ENCODE results near the gene F7. TPM values are rescaled to one million over a fixed set of nuclear protein-coding genes. Genes with fewer than 3 reads are reported as not detected.

F7 gene
- total and polyA plus RNA-seq, 3 experiments from 2014 or later = 0.14 to 0.29 (median 0.22) TPM

- Histone ChIP-seq H3K4me3 (ENCODE audit: low read length) (no peak overlapping the region), H3K36me3 (ENCODE audit: insufficient read depth, low read length) (no peaks in the 10 kb centered on the region), H3K4me1 (ENCODE audit: insufficient read depth, low read length) (no peaks in the 10 kb centered on the region), H3K27ac (ENCODE audit: low read depth, low read length) (no peak overlapping the region), H3K9me3 (ENCODE audit: low read length) (no peaks in the 10 kb centered on the region), H3K27me3 (ENCODE audit: insufficient read depth, low read length, poor library complexity, severe bottlenecking) (no peaks in the 10 kb centered on the region)
- Mint-ChIP-seq H3K27ac (no peak overlapping the region), H3K4me1 (no peaks in the 10 kb centered on the region), H3K27me3 (no peaks in the 10 kb centered on the region), H3K4me3 (no peak overlapping the region), H3K9me3 (no peaks in the 10 kb centered on the region), H3K36me3 (peaks cover 0 to 17% (median 0%) of the 10 kb centered on the region in 3 donors)
- DNase-seq = peak in 1 of 5 donors; percentile 41
- ChIA-PET CTCF (no interaction called here), POLR2A (no interaction called here)
These were observed 23.2 kb upstream of the F7 start for GRCh38 chr13:113082198-113083021.

DNA sequence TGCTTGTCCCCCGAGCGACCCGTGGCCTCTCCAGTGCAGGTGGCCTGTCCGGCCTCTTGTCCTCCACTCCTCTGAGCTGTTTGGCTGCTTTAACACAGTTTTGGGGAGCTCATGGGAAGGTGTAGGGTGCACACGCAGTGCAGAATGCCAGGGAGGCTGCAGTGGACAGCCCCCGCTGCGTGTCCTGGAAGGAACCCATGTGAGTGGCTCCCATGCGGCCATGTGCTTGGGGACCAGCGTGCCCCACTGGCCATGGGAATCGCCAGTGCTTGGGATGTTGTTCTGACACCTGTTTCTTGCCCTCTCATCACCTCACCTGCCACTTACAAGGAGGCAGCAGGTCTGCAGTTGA is 22.6 kb upstream of the F7 start:
- Histone ChIP-seq H3K27ac (ENCODE audit: low read depth, low read length) (no peak overlapping the region), H3K27me3 (ENCODE audit: insufficient read depth, low read length, poor library complexity, severe bottlenecking) (no peaks in the 10 kb centered on the region), H3K4me3 (ENCODE audit: low read length) (no peak overlapping the region), H3K4me1 (ENCODE audit: insufficient read depth, low read length) (no peaks in the 10 kb centered on the region), H3K9me3 (ENCODE audit: low read length) (no peaks in the 10 kb centered on the region), H3K36me3 (ENCODE audit: insufficient read depth, low read length) (no peaks in the 10 kb centered on the region)
- no peaks in the 10 kb centered on the region for H3K9me3 Mint-ChIP-seq
- peaks cover 0 to 19% (median 2%) of the 10 kb centered on the region in 3 donors for H3K36me3 Mint-ChIP-seq
- no peaks in the 10 kb centered on the region for H3K4me1 Mint-ChIP-seq
- ChIA-PET POLR2A (no interaction called here), CTCF (no interaction called here)
- peak in 1 of 5 donors; percentile 13 for DNase-seq
- H3K27me3 Mint-ChIP-seq = no peaks in the 10 kb centered on the region
- H3K4me3 Mint-ChIP-seq = no peak overlapping the region
- H3K27ac Mint-ChIP-seq = no peak overlapping the region

DNA sequence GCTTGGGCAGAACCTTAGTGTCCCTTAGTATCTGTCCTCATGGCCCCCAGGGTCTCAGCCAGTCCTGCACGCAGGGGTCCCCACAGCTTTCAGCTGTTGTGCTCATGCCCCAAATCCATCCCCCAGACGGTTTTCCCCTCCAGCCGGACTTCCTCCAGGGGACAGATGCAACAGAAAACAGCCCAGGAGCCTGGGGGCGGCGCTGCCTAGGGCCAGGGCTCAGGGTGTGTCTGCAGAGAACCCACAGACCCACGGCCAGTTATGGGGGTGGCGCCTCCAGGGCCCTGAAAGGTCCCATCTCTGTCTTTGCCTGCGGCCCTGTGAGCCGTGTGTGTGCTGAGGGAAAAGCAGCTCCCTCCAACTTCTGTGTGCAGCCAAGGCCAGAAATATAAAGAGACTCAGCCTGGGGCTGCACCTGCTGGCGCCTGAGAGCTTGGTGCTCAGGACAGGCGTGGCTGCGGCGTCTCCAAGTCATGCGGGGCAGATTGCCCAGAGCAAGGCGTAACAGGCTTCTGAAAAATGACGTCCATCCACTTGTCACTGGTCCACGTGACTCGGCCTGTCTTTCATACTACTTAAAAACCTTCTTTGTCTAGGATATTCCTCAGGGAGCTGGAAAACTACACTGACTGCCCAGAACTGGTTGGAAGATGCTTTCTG is 22.1 kb upstream of the F7 start:
- H3K27me3 ChIP-seq (ENCODE audit: insufficient read depth, low read length, poor library complexity, severe bottlenecking) = no peaks in the 10 kb centered on the region
- ChIA-PET POLR2A (no interaction called here), CTCF (no interaction called here)
- Mint-ChIP-seq H3K4me3 (no peak overlapping the region), H3K4me1 (no peaks in the 10 kb centered on the region), H3K27ac (peak overlapping the region in 1 of 8 donors; percentile 21), H3K9me3 (no peaks in the 10 kb centered on the region), H3K36me3 (peaks cover 0 to 15% (median 2%) of the 10 kb centered on the region in 3 donors), H3K27me3 (no peaks in the 10 kb centered on the region)
- no peak overlapping the region for H3K4me3 ChIP-seq (ENCODE audit: low read length)
- peak in 1 of 5 donors; percentile 23 for DNase-seq
- no peaks in the 10 kb centered on the region for H3K4me1 ChIP-seq (ENCODE audit: insufficient read depth, low read length)
- H3K9me3 ChIP-seq (ENCODE audit: low read length) = no peaks in the 10 kb centered on the region
- H3K36me3 ChIP-seq (ENCODE audit: insufficient read depth, low read length) = no peaks in the 10 kb centered on the region
- no peak overlapping the region for H3K27ac ChIP-seq (ENCODE audit: low read depth, low read length)

- Histone ChIP-seq H3K36me3 (ENCODE audit: insufficient read depth, low read length) (no peaks in the 10 kb centered on the region), H3K4me1 (ENCODE audit: insufficient read depth, low read length) (no peaks in the 10 kb centered on the region), H3K27ac (ENCODE audit: low read depth, low read length) (no peak overlapping the region), H3K27me3 (ENCODE audit: insufficient read depth, low read length, poor library complexity, severe bottlenecking) (no peaks in the 10 kb centered on the region), H3K4me3 (ENCODE audit: low read length) (no peak overlapping the region), H3K9me3 (ENCODE audit: low read length) (no peaks in the 10 kb centered on the region)
- POLR2A ChIA-PET = no interaction called here
- H3K4me3 Mint-ChIP-seq = no peak overlapping the region
- no peaks in the 10 kb centered on the region for H3K27me3 Mint-ChIP-seq
- H3K9me3 Mint-ChIP-seq = no peaks in the 10 kb centered on the region
- peak overlapping the region in 2 of 8 donors; percentile 40 to 64 for H3K27ac Mint-ChIP-seq
- H3K4me1 Mint-ChIP-seq = no peaks in the 10 kb centered on the region
- CTCF ChIA-PET = no interaction called here
- H3K36me3 Mint-ChIP-seq = peaks cover 0 to 18% (median 4%) of the 10 kb centered on the region in 3 donors
- DNase-seq = peak in 1 of 5 donors; percentile 32
These were observed 21.3 kb upstream of the F7 start for GRCh38 chr13:113084094-113084942.

DNA sequence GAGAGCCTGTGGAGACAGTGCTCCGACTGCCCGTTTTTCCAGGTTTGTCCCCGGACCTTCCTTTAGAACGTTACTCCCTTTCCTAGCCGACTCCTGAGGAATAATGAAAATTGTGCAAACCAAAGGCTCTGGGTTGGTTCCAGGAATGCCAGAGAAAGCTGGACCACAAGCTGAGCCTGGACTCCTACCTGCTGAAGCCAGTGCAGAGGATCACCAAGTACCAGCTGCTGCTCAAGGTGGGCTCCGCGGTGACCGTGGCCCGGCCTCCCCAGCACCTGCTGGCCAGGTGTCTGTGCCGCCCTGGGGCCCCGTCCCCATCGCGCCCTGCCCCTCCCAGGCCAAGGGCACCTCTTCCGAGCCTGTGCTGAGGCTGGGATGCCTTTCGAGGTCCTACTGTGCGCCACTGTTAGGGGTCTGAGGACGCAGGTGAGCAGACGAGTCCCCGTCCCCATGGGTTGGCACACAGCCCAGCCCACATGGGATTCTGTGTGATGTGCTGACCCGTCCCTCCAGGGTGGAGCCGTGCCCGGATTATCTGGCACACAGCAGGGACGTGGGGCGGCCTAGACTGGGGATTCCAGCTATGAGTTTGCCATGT is 20.5 kb upstream of the F7 start:
- Mint-ChIP-seq H3K4me3 (no peak overlapping the region), H3K27ac (no peak overlapping the region), H3K9me3 (no peaks in the 10 kb centered on the region), H3K27me3 (no peaks in the 10 kb centered on the region), H3K4me1 (no peaks in the 10 kb centered on the region), H3K36me3 (peaks cover 0 to 23% (median 4%) of the 10 kb centered on the region in 3 donors)
- Histone ChIP-seq H3K36me3 (ENCODE audit: insufficient read depth, low read length) (no peaks in the 10 kb centered on the region), H3K27ac (ENCODE audit: low read depth, low read length) (no peak overlapping the region), H3K4me1 (ENCODE audit: insufficient read depth, low read length) (no peaks in the 10 kb centered on the region), H3K4me3 (ENCODE audit: low read length) (no peak overlapping the region), H3K9me3 (ENCODE audit: low read length) (no peaks in the 10 kb centered on the region), H3K27me3 (ENCODE audit: insufficient read depth, low read length, poor library complexity, severe bottlenecking) (no peaks in the 10 kb centered on the region)
- POLR2A ChIA-PET = no interaction called here
- CTCF ChIA-PET = no interaction called here
- peak in 1 of 5 donors; percentile 30 for DNase-seq

- no peaks in the 10 kb centered on the region for H3K9me3 ChIP-seq (ENCODE audit: low read length)
- POLR2A ChIA-PET = interaction anchor here (0.6 kb wide), 1 partner anchor 212 kb away, joined by 4 read pairs; no protein-coding TSS in a partner anchor
These were observed 19.4 kb upstream of the F7 start for GRCh38 chr13:113086031-113086750.

More at GRCh38 chr13:113086031-113086750, 19.4 kb upstream of the F7 start:
- Mint-ChIP-seq H3K4me3 (no peak overlapping the region), H3K27me3 (no peaks in the 10 kb centered on the region), H3K27ac (peak overlapping the region in 2 of 8 donors; percentile 60 to 65), H3K9me3 (no peaks in the 10 kb centered on the region), H3K4me1 (no peaks in the 10 kb centered on the region), H3K36me3 (peaks cover 0 to 26% (median 4%) of the 10 kb centered on the region in 3 donors)
- Histone ChIP-seq H3K4me1 (ENCODE audit: insufficient read depth, low read length) (no peaks in the 10 kb centered on the region), H3K27ac (ENCODE audit: low read depth, low read length) (no peak overlapping the region), H3K27me3 (ENCODE audit: insufficient read depth, low read length, poor library complexity, severe bottlenecking) (no peaks in the 10 kb centered on the region), H3K4me3 (ENCODE audit: low read length) (no peak overlapping the region), H3K36me3 (ENCODE audit: insufficient read depth, low read length) (no peaks in the 10 kb centered on the region)
- peak in 1 of 5 donors; percentile 39 for DNase-seq
- CTCF ChIA-PET = interaction anchor here (0.9 to 1.4 kb wide), 2 partner anchors 13 to 101 kb away, joined by 3 read pairs; no protein-coding TSS in a partner anchor
